ENCODE results near the gene IL17REL.

IL17REL gene

GRCh38 chr22:49966041-49966773, 46.4 kb downstream of the IL17REL start:
- no peak for DNase-seq

GRCh38 chr22:49965091-49966040, 47.2 kb downstream of the IL17REL start:
- DNase-seq, result no peak

- no peak for DNase-seq
Measured at GRCh38 chr22:49964136-49965090, 48.2 kb downstream of the IL17REL start.

- no peak for DNase-seq
Measured at GRCh38 chr22:49963647-49964026, 48.9 kb downstream of the IL17REL start.

- no peak for DNase-seq
Measured at GRCh38 chr22:49962751-49963646, 49.6 kb downstream of the IL17REL start.

- DNase-seq, result no peak
Measured at GRCh38 chr22:49962012-49962750, 50.4 kb downstream of the IL17REL start.

- DNase-seq, result no peak
Measured at GRCh38 chr22:49961601-49962011, 51.0 kb downstream of the IL17REL start.

GRCh38 chr22:49961005-49961600, 51.5 kb downstream of the IL17REL start:
- DNase-seq, result no peak

- peak; percentile 77 for DNase-seq
Measured at GRCh38 chr22:49960159-49961004, 52.2 kb downstream of the IL17REL start, which contains the start of gene PIM3. Gene PIM3 (plus strand): TSS chr22:49960772. CDS start chr22:49960948, 176 bp downstream.

GRCh38 chr22:49959782-49960158, 52.8 kb downstream of the IL17REL start:
- DNase-seq, result no peak

GRCh38 chr22:49958931-49959781, 53.4 kb downstream of the IL17REL start:
- no peak for DNase-seq

GRCh38 chr22:49958366-49958921, 54.1 kb downstream of the IL17REL start:
- no peak for DNase-seq

GRCh38 chr22:49957826-49958365, 54.7 kb downstream of the IL17REL start:
- DNase-seq, result no peak

GRCh38 chr22:49956914-49957825, 55.4 kb downstream of the IL17REL start:
- no peak for DNase-seq

- DNase-seq, result no peak
Measured at GRCh38 chr22:49956418-49956770, 56.2 kb downstream of the IL17REL start.

- no peak for DNase-seq
Measured at GRCh38 chr22:49955581-49956417, 56.8 kb downstream of the IL17REL start.
